ENCODE data around the gene GLE1.
A peak's percentile ranks its signal among the peaks of the same experiment; 100 is the strongest.

The GLE1 gene

DNA sequence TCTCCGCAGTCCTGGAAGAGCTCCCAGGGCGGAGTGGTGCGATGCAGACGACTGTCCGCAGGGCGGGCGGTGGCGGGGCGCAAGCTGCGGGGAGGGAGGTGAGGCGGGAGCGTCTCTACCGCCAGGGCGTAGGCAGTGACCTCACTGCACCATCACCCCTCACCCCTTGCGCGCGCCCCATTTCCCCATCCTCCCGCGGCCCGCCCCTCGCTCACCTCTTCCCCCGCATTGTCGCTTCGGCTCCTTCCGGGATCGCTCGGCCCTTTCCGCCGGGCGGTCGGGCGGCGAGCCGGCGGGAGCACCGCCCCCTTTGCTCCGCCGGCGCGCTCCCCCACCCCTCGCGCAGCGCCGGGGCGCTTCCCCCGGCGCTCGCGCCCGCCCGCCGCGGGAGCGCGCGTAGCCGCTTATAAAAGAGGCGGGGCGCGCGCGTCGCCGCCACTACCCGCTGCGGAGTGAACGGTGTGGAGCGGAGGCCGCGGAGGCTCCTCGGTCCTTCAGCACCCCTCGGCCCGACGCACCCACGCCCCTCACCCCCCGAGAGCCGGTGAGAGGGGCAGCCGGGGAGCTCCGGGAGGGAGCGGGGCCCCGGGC is 47.7 kb downstream of the GLE1 start, which contains the start of gene SPTAN1:
SPTAN1 (plus strand) TSS at position 435 of the 591 bp plus-strand sequence. CDS start 14,154 bp downstream, outside the sequence.
- no peaks in the 10 kb centered on the region for H3K9me3 ChIP-seq (ENCODE audit: low read depth, low read length)
- peak within 1 kb of the TSS; percentile 87 for H3K9ac ChIP-seq (ENCODE audit: insufficient read length)
- DNase-seq (ENCODE audit: low read depth, low spot score) = no peak
- no peaks in the 10 kb centered on the region for H3K36me3 ChIP-seq (ENCODE audit: insufficient read depth, low read length)
- H3K4me3 ChIP-seq = peak within 1 kb of the TSS; percentile 96
- TF ChIP-seq POLR2AphosphoS5 (IDR thresholded peaks at IDR 0.05; ENCODE audit: borderline replicate concordance, low read depth, low read length) = peak; percentile 98
- no peak for TF ChIP-seq FOXP2 (optimal IDR thresholded peaks at IDR 0.05; ENCODE audit: control extremely low read depth, extremely low read length, insufficient read depth)
- no peak for TF ChIP-seq EZH2 (IDR thresholded peaks at IDR 0.05)
- peak within 1 kb of the TSS; percentile 89 for H3K27ac ChIP-seq

DNA sequence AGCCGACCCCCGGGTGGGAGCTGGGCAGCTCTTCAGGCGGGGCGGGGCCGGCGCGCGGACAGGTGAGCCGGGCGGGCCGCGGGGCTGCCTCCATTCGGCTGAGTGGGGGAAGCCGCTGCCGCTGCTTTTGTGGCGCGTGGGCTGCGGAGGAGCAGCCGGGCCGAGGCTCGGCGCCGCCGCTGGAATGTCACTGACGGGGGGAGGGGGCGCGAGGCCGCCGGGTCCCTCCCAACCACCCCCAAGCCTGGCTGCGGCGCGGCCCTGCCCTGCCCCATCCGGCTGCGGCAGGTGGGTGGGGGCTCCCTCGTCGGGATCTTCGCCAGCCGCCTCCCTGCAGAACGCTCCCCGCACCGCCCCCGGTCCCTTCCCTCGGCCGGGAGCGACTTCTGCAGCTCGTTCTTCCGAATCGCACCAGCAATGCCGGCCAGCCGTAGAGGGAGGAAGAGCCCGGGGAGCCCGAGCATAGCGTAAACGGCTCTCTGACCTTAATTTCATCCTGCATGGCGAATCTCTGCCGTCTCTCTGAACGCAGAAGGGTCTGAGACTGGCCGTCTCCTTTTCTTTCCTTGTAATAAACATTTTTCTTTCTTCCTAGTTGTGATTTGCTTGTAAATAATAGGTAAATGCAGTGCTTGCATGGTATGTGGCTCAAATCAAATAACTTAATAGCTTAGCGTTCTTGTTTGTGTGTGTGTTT is 48.4 kb downstream of the GLE1 start:
- H3K36me3 ChIP-seq (ENCODE audit: insufficient read depth, low read length) = no peaks in the 10 kb centered on the region
- H3K27ac ChIP-seq = peak overlapping the region; percentile 89
- no peaks in the 10 kb centered on the region for H3K9me3 ChIP-seq (ENCODE audit: low read depth, low read length)
- peak overlapping the region; percentile 96 for H3K4me3 ChIP-seq
- H3K9ac ChIP-seq (ENCODE audit: insufficient read length) = peak overlapping the region; percentile 87
- no peak for DNase-seq (ENCODE audit: low read depth, low spot score)
- TF ChIP-seq POLR2AphosphoS5 (IDR thresholded peaks at IDR 0.05; ENCODE audit: borderline replicate concordance, low read depth, low read length) = no peak
- no peak for TF ChIP-seq EZH2 (IDR thresholded peaks at IDR 0.05)
- no peak for TF ChIP-seq FOXP2 (optimal IDR thresholded peaks at IDR 0.05; ENCODE audit: control extremely low read depth, extremely low read length, insufficient read depth)

DNA sequence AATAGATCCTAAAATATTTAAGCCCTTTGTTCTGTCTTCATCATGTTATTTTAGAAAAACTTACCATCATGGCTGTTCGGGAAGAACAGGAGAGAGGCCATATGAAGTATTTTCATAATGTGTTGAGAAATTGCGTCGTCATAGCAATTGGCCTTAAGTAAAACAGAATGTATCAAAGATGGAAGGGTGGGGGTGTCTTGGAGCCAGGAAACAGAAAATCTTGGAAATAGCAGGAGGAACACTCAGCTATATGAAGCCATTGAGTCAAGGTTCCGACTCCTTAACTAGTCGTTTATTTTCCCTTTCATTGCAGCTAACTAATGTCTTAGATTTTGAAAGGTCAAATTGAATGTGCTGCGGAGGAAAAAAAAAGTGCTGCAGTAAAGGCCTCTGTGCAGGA is 49.2 kb downstream of the GLE1 start:
- Histone ChIP-seq H3K4me3 (peak overlapping the region; percentile 96), H3K36me3 (ENCODE audit: insufficient read depth, low read length) (no peaks in the 10 kb centered on the region), H3K9me3 (ENCODE audit: low read depth, low read length) (no peaks in the 10 kb centered on the region), H3K9ac (ENCODE audit: insufficient read length) (peak overlapping the region; percentile 87), H3K27ac (peak overlapping the region; percentile 89)
- no peak for DNase-seq (ENCODE audit: low read depth, low spot score)
- no peak for TF ChIP-seq POLR2AphosphoS5 (IDR thresholded peaks at IDR 0.05; ENCODE audit: borderline replicate concordance, low read depth, low read length)
- no peak for TF ChIP-seq EZH2 (IDR thresholded peaks at IDR 0.05)
- no peak for TF ChIP-seq FOXP2 (optimal IDR thresholded peaks at IDR 0.05; ENCODE audit: control extremely low read depth, extremely low read length, insufficient read depth)

DNA sequence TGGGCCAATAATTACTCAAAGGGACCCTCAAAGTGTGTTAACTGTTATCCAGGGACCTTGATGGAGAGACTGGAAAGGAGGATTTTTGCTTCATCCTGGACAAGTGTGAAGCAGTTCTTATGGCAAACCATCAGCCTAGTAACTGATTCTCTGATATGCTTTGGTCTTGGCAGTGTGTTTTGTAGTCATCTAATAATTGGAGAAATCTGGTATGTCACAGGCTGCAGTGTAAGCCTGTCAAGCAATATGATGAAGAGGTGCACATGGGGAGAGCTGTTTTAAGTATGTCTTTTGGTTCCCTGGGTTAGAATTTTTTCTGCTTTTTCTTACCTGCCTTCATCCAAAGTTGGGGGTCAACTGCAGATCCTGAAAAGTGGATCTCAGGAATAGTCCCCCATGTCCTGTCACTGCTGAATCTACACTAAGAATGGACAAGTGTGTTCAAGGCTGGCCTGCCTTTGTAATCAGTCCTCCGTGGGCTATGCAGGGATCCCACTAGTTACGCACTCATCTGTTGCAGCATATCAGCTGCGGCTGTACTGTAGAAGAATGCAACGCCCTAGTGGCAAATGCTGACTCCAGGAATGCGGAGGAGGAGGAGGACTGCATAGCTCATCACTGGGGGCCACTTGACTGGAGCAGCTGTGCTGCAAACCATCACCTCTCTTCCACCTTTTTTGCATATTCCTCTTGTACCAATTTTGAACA is 49.8 kb downstream of the GLE1 start:
- peak overlapping the region; percentile 96 for H3K4me3 ChIP-seq
- DNase-seq (ENCODE audit: low read depth, low spot score) = peak; percentile 37

DNA sequence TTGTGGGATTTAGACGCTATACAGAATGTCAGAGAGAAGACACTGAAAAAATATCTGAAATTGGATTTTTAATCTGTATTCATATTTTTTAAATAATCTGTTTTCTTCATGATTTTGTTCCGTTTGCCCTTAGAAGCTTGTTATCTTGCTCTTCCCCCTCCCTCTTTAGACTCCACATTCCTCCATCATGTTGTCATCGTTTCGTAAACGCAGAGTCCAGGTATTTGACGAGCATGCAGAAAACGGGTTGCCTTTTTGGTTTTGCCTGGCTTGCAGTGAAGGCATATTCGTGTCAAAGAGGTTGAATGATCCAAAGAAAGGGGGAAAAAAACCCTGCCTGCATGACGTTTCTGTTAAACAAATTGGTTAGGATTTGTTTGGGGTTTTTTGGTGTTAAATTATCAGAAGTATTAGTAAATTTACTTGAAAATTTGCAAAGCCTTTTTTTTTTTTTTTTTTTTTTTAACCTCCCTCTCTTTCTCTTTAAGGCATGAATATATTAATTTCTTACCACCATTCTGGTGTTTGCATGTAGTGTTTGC is 50.7 kb downstream of the GLE1 start:
- TF ChIP-seq FOXP2 (optimal IDR thresholded peaks at IDR 0.05; ENCODE audit: control extremely low read depth, extremely low read length, insufficient read depth) (no peak), POLR2AphosphoS5 (IDR thresholded peaks at IDR 0.05; ENCODE audit: borderline replicate concordance, low read depth, low read length) (no peak), EZH2 (IDR thresholded peaks at IDR 0.05) (no peak)
- no peaks in the 10 kb centered on the region for H3K9me3 ChIP-seq (ENCODE audit: low read depth, low read length)
- no peak for DNase-seq (ENCODE audit: low read depth, low spot score)
- H3K36me3 ChIP-seq (ENCODE audit: insufficient read depth, low read length) = no peaks in the 10 kb centered on the region
- H3K27ac ChIP-seq = peak overlapping the region; percentile 89
- peak overlapping the region; percentile 36 for H3K9ac ChIP-seq (ENCODE audit: insufficient read length)
- peak overlapping the region; percentile 96 for H3K4me3 ChIP-seq

More for the DNA sequence above, 49.8 kb downstream of the GLE1 start:
- Histone ChIP-seq H3K27ac (peak overlapping the region; percentile 89), H3K9ac (ENCODE audit: insufficient read length) (peak overlapping the region; percentile 87), H3K9me3 (ENCODE audit: low read depth, low read length) (no peaks in the 10 kb centered on the region), H3K36me3 (ENCODE audit: insufficient read depth, low read length) (no peaks in the 10 kb centered on the region)
- TF ChIP-seq EZH2 (IDR thresholded peaks at IDR 0.05) (no peak), POLR2AphosphoS5 (IDR thresholded peaks at IDR 0.05; ENCODE audit: borderline replicate concordance, low read depth, low read length) (no peak), FOXP2 (optimal IDR thresholded peaks at IDR 0.05; ENCODE audit: control extremely low read depth, extremely low read length, insufficient read depth) (no peak)

DNA sequence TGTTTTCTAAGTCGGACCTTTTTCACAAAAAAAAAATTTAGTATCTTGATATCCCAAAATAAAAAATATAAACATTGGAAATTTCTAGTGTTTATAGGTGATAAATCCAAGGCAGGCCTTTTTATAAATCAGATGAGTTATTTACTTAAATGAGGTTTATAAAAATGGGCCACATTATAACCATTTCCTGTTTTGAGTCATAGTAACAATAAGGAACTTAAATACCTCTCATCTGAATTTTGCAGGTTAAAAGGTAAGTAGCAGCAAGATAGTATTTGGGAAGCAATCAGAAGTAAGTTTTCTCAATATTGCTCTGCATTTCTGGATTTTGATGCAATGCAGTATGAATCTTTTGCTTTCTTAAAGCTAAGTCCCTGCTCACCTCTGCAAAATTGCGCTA is 51.8 kb downstream of the GLE1 start:
- H3K4me3 ChIP-seq = no peak overlapping the region
- H3K9ac ChIP-seq (ENCODE audit: insufficient read length) = peak overlapping the region; percentile 13
- no peak for DNase-seq (ENCODE audit: low read depth, low spot score)
- H3K9me3 ChIP-seq (ENCODE audit: low read depth, low read length) = no peaks in the 10 kb centered on the region
- TF ChIP-seq FOXP2 (optimal IDR thresholded peaks at IDR 0.05; ENCODE audit: control extremely low read depth, extremely low read length, insufficient read depth) (no peak), EZH2 (IDR thresholded peaks at IDR 0.05) (no peak), POLR2AphosphoS5 (IDR thresholded peaks at IDR 0.05; ENCODE audit: borderline replicate concordance, low read depth, low read length) (no peak)
- H3K36me3 ChIP-seq (ENCODE audit: insufficient read depth, low read length) = no peaks in the 10 kb centered on the region
- H3K27ac ChIP-seq = peak overlapping the region; percentile 89

DNA sequence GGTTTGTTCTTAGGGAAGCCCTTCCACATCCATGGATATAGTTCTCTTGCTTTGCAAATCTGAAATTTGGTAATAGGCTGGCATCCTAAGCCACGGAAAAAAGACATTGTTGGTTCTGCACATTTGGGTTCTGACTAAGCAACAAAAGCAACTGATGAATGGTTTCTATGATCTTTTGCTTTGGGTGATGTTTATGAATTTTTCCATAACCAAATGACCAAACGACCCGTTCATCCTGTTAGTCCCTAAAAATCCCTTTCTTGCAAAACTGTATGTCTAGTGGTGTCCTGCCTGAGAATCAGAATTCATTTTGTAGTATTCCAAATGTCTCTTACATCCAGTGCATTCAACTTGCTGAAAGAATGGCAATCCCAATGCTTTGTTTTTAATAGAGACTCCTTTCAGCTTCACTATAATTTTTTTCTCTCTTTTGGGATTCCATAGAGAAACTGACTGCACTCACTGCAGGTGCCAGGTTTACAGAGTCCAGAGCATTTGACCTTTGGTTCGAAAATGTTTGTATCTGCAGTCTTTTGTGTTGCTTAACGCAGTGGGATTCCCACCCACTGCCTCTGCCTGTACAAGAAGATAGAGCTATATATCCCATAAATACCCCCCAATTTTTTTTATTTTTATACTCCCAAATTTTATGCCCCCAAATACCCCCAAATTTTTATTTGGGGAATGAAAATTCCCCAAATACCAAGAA is 52.6 kb downstream of the GLE1 start:
- TF ChIP-seq EZH2 (IDR thresholded peaks at IDR 0.05) (no peak), POLR2AphosphoS5 (IDR thresholded peaks at IDR 0.05; ENCODE audit: borderline replicate concordance, low read depth, low read length) (no peak), FOXP2 (optimal IDR thresholded peaks at IDR 0.05; ENCODE audit: control extremely low read depth, extremely low read length, insufficient read depth) (no peak)
- no peaks in the 10 kb centered on the region for H3K36me3 ChIP-seq (ENCODE audit: insufficient read depth, low read length)
- DNase-seq (ENCODE audit: low read depth, low spot score) = no peak
- no peaks in the 10 kb centered on the region for H3K9me3 ChIP-seq (ENCODE audit: low read depth, low read length)
- no peak overlapping the region for H3K4me3 ChIP-seq
- H3K27ac ChIP-seq = peak overlapping the region; percentile 89
- peak overlapping the region; percentile 13 for H3K9ac ChIP-seq (ENCODE audit: insufficient read length)

All from SK-N-MC (cell line).